Glomerular visceral epithelial cell (primary cell): ENCODE measurements around the gene SOX10.
A peak's percentile ranks its signal among the peaks of the same experiment; 100 is the strongest.

Experiments
- DNase-seq: peaks from one replicate; pipeline ENCODE4 v3.0.0-alpha.2; 2016; ENCODE audit errors: extremely low spot score

SOX10 gene

DNA sequence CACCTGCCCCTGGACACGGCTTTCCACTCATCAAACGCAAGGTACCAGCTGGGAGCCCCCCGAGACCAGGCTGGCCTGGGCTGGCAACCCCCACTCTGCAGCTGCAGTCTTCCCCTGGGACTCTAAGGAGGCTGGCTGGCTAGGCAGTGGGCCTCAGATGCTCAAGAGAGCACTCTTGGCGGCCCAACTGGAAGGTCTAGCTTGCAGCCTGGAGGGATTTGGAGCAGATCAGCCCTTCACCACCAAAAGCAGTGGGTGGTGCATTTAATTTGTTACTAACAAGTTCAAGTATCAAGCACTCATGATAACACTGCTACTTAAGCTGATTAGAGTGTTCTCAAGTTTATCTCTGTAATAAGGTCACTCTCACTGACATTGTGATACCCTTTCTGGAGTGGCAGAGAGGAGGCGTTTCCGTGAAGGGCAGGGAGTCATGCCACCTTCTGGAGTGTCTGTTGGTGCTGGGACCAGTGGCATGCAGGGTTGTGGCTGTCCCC is 52.4 kb downstream of the SOX10 start:
- no peak for DNase-seq

DNA sequence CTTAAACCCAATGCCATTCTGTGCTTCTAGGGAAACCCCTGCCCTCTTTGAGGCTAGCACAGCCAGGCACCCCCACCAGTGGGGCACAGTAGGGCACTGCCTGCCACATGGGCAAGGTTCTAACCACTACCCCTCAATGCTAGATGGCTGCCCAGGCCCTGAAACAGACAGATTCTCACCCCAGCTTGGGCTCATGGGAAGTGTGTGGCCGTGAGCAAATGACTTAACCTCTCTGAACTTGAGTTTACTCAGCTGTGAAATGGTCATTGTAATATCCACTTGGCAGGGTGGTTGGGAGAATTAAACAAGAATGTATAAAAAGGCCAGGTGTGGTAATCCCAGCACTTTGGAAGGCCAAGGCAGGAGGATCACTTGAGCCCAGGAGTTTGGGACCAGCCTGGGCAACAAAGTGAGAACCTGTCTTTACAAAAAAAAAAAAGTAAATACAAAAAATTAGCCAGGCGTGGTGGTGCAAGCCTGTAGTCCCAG is 53.4 kb downstream of the SOX10 start:
- peak; percentile 11 for DNase-seq

DNA sequence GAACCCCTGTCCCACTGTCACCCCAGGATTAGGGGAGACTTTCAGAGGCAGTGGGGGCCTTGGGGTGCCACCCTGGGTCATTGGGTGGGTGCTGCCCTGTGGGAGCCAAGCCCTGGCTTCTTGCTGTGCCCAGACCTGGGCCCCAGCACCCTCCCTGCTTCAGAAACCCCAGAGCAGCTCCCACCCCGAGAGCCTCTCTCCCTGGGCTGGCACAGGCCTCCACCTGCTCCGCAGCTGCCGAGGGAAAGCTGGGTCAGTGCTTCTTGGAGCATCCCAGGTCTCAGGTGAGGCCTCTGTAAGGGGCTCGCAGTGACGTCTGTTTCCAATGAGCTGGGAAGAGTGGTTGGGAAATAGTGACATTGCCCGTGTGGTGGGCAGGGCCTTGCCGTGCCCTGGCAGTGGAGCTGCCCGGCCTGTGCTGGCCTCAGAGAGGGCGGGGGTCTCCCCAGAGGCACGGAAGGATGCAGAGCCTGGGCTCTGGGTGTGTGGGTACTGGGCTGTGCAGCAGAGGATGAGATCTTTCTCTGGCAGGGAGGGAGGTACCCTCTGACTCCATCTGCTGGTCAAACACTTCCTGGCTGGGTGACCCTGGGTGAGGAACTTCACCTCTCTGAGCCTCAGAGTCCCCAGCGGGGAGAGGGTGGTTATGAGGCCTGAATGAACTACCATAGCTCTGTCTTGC is 53.9 kb downstream of the SOX10 start:
- no peak for DNase-seq

DNA sequence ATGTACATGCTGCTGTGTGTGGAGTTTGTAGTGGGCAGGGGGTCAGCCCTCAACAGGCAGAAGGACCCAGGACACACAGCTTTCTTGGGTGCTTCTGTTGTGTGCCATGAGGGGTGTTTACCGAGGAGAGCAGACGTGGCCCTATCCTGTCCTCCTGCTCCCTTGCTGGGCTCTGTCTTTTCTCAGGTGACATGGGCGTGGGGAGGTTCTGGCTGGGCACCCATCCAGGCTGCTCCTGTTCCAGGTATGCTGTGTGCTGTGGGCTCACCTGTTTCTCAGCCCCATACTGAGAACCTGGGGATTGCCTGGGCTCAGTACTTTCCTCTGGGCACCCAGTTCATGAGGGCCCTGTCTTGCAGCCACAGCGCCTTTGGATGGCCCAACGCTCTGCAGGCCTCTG is 55.0 kb downstream of the SOX10 start:
- DNase-seq: no peak

DNA sequence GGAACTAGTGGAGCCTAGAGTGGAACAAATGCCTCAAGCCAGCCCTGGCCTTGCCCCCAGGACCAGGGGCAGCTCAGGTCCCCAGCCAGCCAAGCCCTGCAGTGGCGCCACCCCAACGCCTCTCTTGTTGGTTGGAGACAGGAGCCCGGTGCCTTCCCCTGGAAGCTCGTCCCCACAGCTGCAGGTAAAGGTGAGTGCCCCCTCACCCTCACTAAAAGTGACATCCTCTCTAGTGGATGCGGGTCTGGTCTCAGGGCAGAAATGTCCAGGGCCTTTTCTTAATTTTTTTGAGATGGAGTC is 56.8 kb downstream of the SOX10 start:
- no peak for DNase-seq

DNA sequence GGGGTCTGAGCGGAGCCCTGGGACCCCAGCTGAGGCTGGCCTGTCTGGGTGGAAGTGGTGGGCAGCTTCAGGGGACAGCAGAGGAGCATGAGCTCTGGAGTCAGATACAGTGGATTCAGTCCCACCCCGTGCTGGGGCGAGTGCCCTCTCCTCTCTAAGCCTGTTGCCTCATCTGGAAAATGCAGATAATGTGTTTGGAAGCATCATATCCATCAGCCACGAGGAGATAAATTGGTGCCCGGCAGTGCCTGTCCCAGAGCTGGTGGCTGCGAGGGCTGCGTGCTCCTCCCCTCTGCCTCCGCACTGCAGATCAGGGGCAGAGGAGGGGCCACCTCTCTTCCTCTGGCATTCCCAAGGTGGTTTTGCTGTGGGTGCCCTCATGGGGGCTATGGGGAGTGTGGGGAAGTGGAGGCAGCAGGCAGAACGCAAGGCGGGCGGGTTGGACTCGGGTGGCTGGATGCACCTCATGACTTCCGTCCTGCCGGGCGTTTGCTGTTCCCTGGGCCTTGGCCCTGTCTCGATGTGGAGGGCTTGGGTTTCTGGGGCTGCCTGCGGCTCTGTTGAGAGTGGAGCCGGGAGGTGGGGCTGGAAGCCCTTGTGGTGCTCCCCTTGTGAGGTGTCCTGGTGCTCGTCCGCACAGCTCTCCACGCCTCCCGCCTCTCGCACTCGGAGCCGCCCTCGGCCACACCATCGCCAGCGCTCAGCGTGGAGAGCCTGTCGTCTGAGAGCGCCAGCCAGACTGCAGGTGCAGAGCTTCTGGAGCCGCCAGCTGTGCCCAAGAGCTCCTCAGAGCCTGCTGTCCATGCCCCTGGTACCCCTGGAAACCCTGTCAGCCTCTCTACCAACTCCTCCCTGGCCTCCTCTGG is 57.4 kb downstream of the SOX10 start:
- DNase-seq: no peak

DNA sequence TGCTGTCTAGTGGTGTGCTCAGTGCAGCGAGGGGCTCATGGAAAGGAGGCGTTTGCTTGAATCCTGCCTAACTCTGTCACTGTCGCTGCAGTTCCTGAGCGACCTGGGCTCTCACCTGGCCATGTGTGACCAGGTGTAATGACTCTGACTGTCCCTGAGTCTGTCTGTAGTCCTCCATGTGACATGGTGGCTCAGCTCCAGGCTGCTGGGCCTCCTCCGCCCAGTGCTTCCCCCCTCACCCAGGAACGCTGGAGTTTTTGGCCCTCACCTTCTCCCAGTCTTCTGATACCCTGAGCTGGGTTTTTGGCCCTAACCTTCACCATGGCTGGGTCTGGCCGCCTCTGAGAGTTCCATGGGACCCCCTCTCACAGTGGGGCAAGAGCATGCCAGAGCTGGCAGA is 58.0 kb downstream of the SOX10 start:
- no peak for DNase-seq

DNA sequence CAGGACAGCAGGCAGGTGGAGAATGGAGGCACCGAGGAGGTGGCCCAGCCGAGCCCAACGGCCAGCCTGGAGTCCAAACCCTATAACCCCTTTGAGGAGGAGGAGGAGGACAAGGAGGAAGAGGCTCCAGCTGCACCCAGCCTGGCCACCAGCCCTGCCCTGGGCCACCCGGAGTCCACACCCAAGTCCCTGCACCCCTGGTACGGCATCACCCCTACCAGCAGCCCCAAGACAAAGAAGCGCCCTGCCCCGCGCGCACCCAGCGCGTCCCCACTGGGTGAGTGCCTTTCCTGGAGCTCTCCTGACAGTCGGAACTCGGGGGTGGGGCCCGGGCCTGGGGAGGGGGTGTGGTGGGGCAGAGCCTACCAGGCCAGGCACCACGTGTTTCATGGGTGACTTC is 58.6 kb downstream of the SOX10 start:
- DNase-seq: no peak

DNA sequence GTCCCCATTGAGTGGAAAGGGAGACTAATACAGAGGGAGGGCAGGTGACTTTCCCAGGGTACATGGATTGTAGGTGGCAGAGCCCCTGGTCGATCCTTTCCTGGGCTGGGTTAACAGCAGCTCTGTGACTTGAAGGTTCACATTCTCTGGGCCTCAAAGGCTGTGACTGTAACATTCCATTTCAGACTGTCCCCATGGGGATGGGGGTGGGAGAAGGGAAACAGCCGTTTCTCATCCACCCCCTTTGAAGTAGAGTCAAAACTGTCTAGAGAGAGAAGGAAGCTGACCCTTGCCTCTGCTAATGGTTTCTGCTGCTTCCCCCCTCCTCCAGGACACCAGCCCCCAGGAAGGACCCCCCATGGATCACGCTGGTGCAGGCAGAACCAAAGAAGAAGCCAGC is 59.0 kb downstream of the SOX10 start:
- DNase-seq: no peak

DNA sequence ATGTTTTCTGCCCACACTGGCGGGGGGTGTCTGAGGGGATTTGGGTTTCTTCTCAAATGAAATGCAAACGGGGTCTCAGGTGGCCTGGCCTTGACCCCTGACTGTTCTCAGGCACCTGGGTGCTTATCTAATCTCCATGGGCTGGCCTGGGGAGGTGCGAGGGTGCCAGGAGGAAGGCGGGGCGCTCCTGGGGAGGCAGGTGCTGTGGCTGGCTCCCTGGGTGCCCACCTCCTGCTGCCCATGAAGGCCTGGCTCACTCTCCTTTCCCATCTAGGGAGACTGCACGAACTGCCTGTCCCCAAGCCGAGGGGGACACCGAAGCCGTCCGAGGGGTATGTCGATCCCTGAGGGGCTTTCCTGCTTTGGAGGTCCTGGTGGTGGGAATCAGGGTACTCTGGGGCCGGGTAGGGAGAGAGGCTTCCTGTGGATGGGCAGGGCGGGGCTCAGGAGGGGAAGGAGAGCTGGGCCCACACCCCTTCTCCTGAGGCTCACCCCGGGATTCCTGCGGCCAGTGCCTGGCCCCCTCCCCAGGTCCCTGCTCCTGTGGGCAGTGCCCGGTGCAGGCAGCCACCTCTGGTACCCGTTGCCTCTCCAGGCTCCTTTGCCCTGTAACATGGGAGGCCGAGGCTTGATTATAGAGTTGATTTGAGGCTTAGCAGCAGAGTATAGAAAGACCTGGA is 59.8 kb downstream of the SOX10 start:
- no peak for DNase-seq

DNA sequence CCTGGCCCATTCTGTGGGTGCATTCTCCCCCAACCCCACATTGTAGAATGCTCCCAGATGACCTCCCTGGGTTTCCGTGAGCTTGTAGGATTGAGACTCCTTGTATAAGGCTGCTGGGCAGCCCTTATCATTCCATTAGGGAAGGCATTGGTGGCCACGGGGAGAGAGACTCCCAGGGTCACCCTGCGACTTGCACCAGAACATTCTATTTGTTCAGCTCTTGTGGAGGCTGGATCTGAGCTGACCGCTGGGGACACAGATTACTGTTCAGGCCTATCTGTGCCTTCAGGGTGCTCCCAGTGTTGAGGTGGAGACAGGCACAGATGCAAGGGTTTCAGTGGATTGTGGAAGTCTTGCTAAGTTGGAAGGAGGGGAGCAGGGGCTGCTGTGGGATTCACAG is 60.4 kb downstream of the SOX10 start:
- no peak for DNase-seq
